ENCODE results near the gene BTN2A1. TPM values are rescaled to one million over a fixed set of nuclear protein-coding genes. Genes with fewer than 3 reads are reported as not detected.

The BTN2A1 gene
- total and polyA plus RNA-seq, 10 of the 15 experiments (the other 5 are each of a cell fraction or from before 2014, with no cell fraction given), result 8.2 to 28.0 (median 15.8) TPM

DNA sequence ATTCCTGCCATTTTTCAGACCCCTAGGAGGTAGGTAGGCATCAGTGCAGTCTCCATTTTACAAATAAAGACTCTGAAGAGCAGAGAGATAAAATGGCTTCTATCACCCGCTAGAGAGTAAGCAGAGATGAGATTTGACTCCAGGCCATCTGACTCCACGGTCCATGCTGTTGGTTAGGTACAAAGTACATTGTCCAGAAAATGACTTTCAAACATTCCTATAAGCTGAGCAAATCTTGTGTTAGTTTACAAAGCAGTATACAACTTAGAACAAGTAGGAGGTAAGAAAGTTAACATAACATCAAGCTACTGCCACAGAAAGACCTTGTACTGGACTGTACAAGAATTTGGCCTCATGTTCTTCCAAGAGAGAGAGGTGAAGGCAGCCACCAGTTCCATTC, 57.2 kb downstream of the BTN2A1 start:
- DNase-seq (ENCODE audit: low read depth, low spot score) (no peak), ATAC-seq (no peak), FAIRE-seq (no peak)
- Histone ChIP-seq H3K27ac (ENCODE audit: control insufficient read depth, insufficient read depth) (no peak overlapping the region), H4K20me1 (ENCODE audit: control insufficient read depth, insufficient read depth) (no peaks in the 10 kb centered on the region), H3K9me3 (replicated peaks; ENCODE audit: control insufficient read depth, insufficient read depth, low read length) (no peaks in the 10 kb centered on the region), H3K9ac (ENCODE audit: control insufficient read depth, insufficient read depth, low read length) (no peak overlapping the region), H3K79me2 (ENCODE audit: control insufficient read depth, insufficient read depth, low read length) (no peaks in the 10 kb centered on the region), H3K36me3 (ENCODE audit: control insufficient read depth in 2 of 2, insufficient read depth in 2 of 2, low read length in 1 of 2) (no peaks in the 10 kb centered on the region), H3K4me1 (ENCODE audit: control insufficient read depth, insufficient read depth, low read length) (peaks cover under 1% of the 10 kb centered on the region), H3K4me2 (ENCODE audit: control insufficient read depth, insufficient read depth) (no peak overlapping the region), H2AFZ (ENCODE audit: control insufficient read depth, low read depth, low read length) (no peak overlapping the region), H3K27me3 (replicated peaks in 1 of 2; ENCODE audit: control insufficient read depth in 2 of 2, insufficient read depth in 2 of 2, low read length in 1 of 2) (no peaks in the 10 kb centered on the region), H3K4me3 (no peak overlapping the region)
- in situ Hi-C loops (cut with MboI), result no loop called here
- intact Hi-C loops (cut with micrococcal nuclease; ENCODE audit: unreplicated experiment), result no loop called here
- RAD21 ChIA-PET (ENCODE audit: unreplicated experiment), result no interaction called here
- SMC1A ChIA-PET (ENCODE audit: uncharacterized antibody, unreplicated experiment), result interaction anchor here (1.4 kb wide), 1 partner anchor 57 kb away, joined by 3 read pairs; no protein-coding TSS in a partner anchor
- CTCF ChIA-PET, result no interaction called here
- BruUV-seq (replicated peaks), result no TSS peak
- POLR2A ChIA-PET, result interaction anchor here (0.6 kb wide), 1 partner anchor 596 kb away, joined by 3 read pairs; no protein-coding TSS in a partner anchor
- WGBS (ENCODE audit: insufficient coverage, insufficient replicate concordance, low lambda C conversion rate, missing lambda C conversion rate), result 68% methylated on average over 2 of the region's 2 CpGs
- TF ChIP-seq NR2C2 (IDR thresholded peaks at IDR 0.05; ENCODE audit: borderline replicate concordance, control insufficient read depth, insufficient read length, low read depth) (no peak), STAT1 (conservative IDR thresholded peaks at IDR 0.05) (no peak), RAD51 (IDR thresholded peaks at IDR 0.05) (no peak), ZNF217 (IDR thresholded peaks at IDR 0.05) (no peak), KLF5 (IDR thresholded peaks at IDR 0.05; ENCODE audit: partially characterized antibody) (no peak), CREM (IDR thresholded peaks at IDR 0.05; ENCODE audit: low read depth) (no peak), EZH2 (IDR thresholded peaks at IDR 0.05; ENCODE audit: borderline replicate concordance, control insufficient read depth, low read depth, low read length) (no peak), PAX5 (IDR thresholded peaks at IDR 0.05; ENCODE audit: borderline replicate concordance, low read depth, low read length) (no peak), SPI1 (IDR thresholded peaks at IDR 0.05; ENCODE audit: borderline replicate concordance, insufficient read depth, low read depth, low read length) (no peak)
- TF ChIP-seq, protein P1, sequence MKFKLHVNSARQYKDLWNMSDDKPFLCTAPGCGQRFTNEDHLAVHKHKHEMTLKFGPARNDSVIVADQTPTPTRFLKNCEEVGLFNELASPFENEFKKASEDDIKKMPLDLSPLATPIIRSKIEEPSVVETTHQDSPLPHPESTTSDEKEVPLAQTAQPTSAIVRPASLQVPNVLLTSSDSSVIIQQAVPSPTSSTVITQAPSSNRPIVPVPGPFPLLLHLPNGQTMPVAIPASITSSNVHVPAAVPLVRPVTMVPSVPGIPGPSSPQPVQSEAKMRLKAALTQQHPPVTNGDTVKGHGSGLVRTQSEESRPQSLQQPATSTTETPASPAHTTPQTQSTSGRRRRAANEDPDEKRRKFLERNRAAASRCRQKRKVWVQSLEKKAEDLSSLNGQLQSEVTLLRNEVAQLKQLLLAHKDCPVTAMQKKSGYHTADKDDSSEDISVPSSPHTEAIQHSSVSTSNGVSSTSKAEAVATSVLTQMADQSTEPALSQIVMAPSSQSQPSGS (IDR thresholded peaks at IDR 0.05; ENCODE audit: low read length), result no peak
- TF ChIP-seq, protein P2, sequence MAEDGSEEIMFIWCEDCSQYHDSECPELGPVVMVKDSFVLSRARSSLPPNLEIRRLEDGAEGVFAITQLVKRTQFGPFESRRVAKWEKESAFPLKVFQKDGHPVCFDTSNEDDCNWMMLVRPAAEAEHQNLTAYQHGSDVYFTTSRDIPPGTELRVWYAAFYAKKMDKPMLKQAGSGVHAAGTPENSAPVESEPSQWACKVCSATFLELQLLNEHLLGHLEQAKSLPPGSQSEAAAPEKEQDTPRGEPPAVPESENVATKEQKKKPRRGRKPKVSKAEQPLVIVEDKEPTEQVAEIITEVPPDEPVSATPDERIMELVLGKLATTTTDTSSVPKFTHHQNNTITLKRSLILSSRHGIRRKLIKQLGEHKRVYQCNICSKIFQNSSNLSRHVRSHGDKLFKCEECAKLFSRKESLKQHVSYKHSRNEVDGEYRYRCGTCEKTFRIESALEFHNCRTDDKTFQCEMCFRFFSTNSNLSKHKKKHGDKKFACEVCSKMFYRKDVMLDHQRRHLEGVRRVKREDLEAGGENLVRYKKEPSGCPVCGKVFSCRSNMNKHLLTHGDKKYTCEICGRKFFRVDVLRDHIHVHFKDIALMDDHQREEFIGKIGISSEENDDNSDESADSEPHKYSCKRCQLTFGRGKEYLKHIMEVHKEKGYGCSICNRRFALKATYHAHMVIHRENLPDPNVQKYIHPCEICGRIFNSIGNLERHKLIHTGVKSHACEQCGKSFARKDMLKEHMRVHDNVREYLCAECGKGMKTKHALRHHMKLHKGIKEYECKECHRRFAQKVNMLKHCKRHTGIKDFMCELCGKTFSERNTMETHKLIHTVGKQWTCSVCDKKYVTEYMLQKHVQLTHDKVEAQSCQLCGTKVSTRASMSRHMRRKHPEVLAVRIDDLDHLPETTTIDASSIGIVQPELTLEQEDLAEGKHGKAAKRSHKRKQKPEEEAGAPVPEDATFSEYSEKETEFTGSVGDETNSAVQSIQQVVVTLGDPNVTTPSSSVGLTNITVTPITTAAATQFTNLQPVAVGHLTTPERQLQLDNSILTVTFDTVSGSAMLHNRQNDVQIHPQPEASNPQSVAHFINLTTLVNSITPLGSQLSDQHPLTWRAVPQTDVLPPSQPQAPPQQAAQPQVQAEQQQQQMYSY (CRISPR knock-in tag; IDR thresholded peaks at IDR 0.05), result no peak
- TF ChIP-seq, protein P3, sequence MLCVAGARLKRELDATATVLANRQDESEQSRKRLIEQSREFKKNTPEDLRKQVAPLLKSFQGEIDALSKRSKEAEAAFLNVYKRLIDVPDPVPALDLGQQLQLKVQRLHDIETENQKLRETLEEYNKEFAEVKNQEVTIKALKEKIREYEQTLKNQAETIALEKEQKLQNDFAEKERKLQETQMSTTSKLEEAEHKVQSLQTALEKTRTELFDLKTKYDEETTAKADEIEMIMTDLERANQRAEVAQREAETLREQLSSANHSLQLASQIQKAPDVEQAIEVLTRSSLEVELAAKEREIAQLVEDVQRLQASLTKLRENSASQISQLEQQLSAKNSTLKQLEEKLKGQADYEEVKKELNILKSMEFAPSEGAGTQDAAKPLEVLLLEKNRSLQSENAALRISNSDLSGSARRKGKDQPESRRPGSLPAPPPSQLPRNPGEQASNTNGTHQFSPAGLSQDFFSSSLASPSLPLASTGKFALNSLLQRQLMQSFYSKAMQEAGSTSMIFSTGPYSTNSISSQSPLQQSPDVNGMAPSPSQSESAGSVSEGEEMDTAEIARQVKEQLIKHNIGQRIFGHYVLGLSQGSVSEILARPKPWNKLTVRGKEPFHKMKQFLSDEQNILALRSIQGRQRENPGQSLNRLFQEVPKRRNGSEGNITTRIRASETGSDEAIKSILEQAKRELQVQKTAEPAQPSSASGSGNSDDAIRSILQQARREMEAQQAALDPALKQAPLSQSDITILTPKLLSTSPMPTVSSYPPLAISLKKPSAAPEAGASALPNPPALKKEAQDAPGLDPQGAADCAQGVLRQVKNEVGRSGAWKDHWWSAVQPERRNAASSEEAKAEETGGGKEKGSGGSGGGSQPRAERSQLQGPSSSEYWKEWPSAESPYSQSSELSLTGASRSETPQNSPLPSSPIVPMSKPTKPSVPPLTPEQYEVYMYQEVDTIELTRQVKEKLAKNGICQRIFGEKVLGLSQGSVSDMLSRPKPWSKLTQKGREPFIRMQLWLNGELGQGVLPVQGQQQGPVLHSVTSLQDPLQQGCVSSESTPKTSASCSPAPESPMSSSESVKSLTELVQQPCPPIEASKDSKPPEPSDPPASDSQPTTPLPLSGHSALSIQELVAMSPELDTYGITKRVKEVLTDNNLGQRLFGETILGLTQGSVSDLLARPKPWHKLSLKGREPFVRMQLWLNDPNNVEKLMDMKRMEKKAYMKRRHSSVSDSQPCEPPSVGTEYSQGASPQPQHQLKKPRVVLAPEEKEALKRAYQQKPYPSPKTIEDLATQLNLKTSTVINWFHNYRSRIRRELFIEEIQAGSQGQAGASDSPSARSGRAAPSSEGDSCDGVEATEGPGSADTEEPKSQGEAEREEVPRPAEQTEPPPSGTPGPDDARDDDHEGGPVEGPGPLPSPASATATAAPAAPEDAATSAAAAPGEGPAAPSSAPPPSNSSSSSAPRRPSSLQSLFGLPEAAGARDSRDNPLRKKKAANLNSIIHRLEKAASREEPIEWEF (IDR thresholded peaks at IDR 0.05; ENCODE audit: insufficient replicate concordance, low read depth, low read length), result no peak

Measured in GM12878 (cell line).